Measurements from ENCODE around the gene EPG5.
A peak's percentile ranks its signal among the peaks of the same experiment; 100 is the strongest.
"Not testable (repeated sequence)": the region's sequence is repeated elsewhere in the genome, so short reads cannot be mapped to it uniquely, and the experiment has no call there.

EPG5 gene

GRCh38 chr18:45837283-45838070 is 129.7 kb downstream of the EPG5 start:
- peak; percentile 61 to 67 for ATAC-seq

- no peak for ATAC-seq
These were observed 130.6 kb downstream of the EPG5 start for GRCh38 chr18:45836242-45837205.

GRCh38 chr18:45835057-45835636 is 132.0 kb downstream of the EPG5 start:
- ATAC-seq: no peak

GRCh38 chr18:45834306-45834705 is 132.8 kb downstream of the EPG5 start:
- ATAC-seq: no peak

GRCh38 chr18:45833846-45834245 is 133.3 kb downstream of the EPG5 start:
- ATAC-seq: no peak

GRCh38 chr18:45830917-45831316 is 136.2 kb downstream of the EPG5 start:
- no peak for ATAC-seq

GRCh38 chr18:45829855-45830254 is 137.3 kb downstream of the EPG5 start:
- ATAC-seq: no peak

- ATAC-seq: no peak
These were observed 138.0 kb downstream of the EPG5 start for GRCh38 chr18:45828917-45829811.

- ATAC-seq: not testable (repeated sequence)
These were observed 140.4 kb downstream of the EPG5 start for GRCh38 chr18:45826716-45827115.

GRCh38 chr18:45826084-45826483 is 141.0 kb downstream of the EPG5 start:
- ATAC-seq: no peak

GRCh38 chr18:45825258-45826044 is 141.7 kb downstream of the EPG5 start, which contains the start of gene SIGLEC15:
Gene SIGLEC15, plus strand, starts transcription at chr18:45825675. Its CDS starts 54 bp downstream, at chr18:45825729.
- ATAC-seq: no peak

GRCh38 chr18:45821711-45822110 is 145.4 kb downstream of the EPG5 start:
- no peak for ATAC-seq

- no peak for ATAC-seq
These were observed 146.1 kb downstream of the EPG5 start for GRCh38 chr18:45821026-45821425.

GRCh38 chr18:45820106-45820745 is 146.9 kb downstream of the EPG5 start:
- no peak for ATAC-seq

- not testable (repeated sequence) for ATAC-seq
These were observed 148.4 kb downstream of the EPG5 start for GRCh38 chr18:45818765-45819164.

- ATAC-seq: no peak
These were observed 149.6 kb downstream of the EPG5 start for GRCh38 chr18:45817543-45817942.

GRCh38 chr18:45814733-45815132 is 152.4 kb downstream of the EPG5 start:
- ATAC-seq: not testable (repeated sequence)

- not testable (repeated sequence) for ATAC-seq
These were observed 160.0 kb downstream of the EPG5 start for GRCh38 chr18:45807144-45807543.

- ATAC-seq: no peak
These were observed 160.9 kb downstream of the EPG5 start for GRCh38 chr18:45806226-45806625.

GRCh38 chr18:45805551-45805950 is 161.6 kb downstream of the EPG5 start:
- no peak for ATAC-seq
